DMS 273 (cell line): ENCODE data around the gene SETDB2.

ENCODE experiments used
- DNase-seq: peaks from one replicate; lab custom pipeline; 2025; ENCODE audit not compliant: unreplicated experiment; lab: John Stamatoyannopoulos, UW

SETDB2 gene

GRCh38 chr13:49429121-49429520 lies 15.0 kb upstream of the SETDB2 start:
- no peak for DNase-seq

- DNase-seq = no peak
These were observed 8.1 kb upstream of the SETDB2 start for GRCh38 chr13:49435992-49436391.

- DNase-seq = peak; percentile 6
These were observed 7.2 kb upstream of the SETDB2 start for GRCh38 chr13:49436890-49437289.

GRCh38 chr13:49437705-49438104 lies 6.4 kb upstream of the SETDB2 start:
- no peak for DNase-seq

GRCh38 chr13:49439609-49440008 lies 4.5 kb upstream of the SETDB2 start:
- peak; percentile 5 for DNase-seq

- DNase-seq = no peak
These were observed 2.8 kb upstream of the SETDB2 start for GRCh38 chr13:49441312-49441711.

GRCh38 chr13:49441846-49442245 lies 2.2 kb upstream of the SETDB2 start:
- DNase-seq = no peak

- peak; percentile 38 for DNase-seq
These were observed 744 bp upstream of the SETDB2 start for GRCh38 chr13:49443357-49443703.

- DNase-seq = peak; percentile 60
These were observed 686 bp downstream of the SETDB2 start for GRCh38 chr13:49444524-49445395.

GRCh38 chr13:49446473-49446872 lies 2.4 kb downstream of the SETDB2 start:
- DNase-seq = no peak

- no peak for DNase-seq
These were observed 4.7 kb downstream of the SETDB2 start for GRCh38 chr13:49448753-49449152.

GRCh38 chr13:49450105-49450819 lies 6.2 kb downstream of the SETDB2 start:
- DNase-seq = peak; percentile 2

- no peak for DNase-seq
These were observed 8.8 kb downstream of the SETDB2 start for GRCh38 chr13:49452725-49453457.

- no peak for DNase-seq
These were observed 9.4 kb downstream of the SETDB2 start for GRCh38 chr13:49453465-49453864.

- DNase-seq = no peak
These were observed 10.4 kb downstream of the SETDB2 start for GRCh38 chr13:49454388-49455006.

- no peak for DNase-seq
These were observed 10.9 kb downstream of the SETDB2 start for GRCh38 chr13:49455007-49455398.

GRCh38 chr13:49456156-49456555 lies 12.1 kb downstream of the SETDB2 start:
- no peak for DNase-seq

GRCh38 chr13:49457221-49457620 lies 13.1 kb downstream of the SETDB2 start:
- no peak for DNase-seq

- no peak for DNase-seq
These were observed 15.5 kb downstream of the SETDB2 start for GRCh38 chr13:49459580-49459979.

- no peak for DNase-seq
These were observed 20.0 kb downstream of the SETDB2 start for GRCh38 chr13:49464085-49464484.

- DNase-seq = no peak
These were observed 20.7 kb downstream of the SETDB2 start for GRCh38 chr13:49464621-49465325.
